ENCODE data around the gene TRIM17. TPM values are rescaled to one million over a fixed set of nuclear protein-coding genes. Genes with fewer than 3 reads are reported as not detected.

TRIM17 gene
- polyA plus RNA-seq, 3 donors, result not detected

GRCh38 chr1:228400237-228400651, 16.4 kb downstream of the TRIM17 start:
- Histone ChIP-seq H3K9ac (ENCODE audit: insufficient read depth, low read length, poor library complexity, severe bottlenecking) (no peak overlapping the region), H3K79me2 (ENCODE audit: insufficient read depth, low read length) (peaks cover 61% of the 10 kb centered on the region), H3K9me3 (replicated peaks in 1 of 2; ENCODE audit: control insufficient read depth in 1 of 2, insufficient read depth in 1 of 2, low read length in 2 of 2) (no peaks in the 10 kb centered on the region), H2AFZ (ENCODE audit: insufficient read depth, low read depth, low read length, poor library complexity, severe bottlenecking) (no peak overlapping the region), H3K27me3 (ENCODE audit: control insufficient read depth in 2 of 2, insufficient read depth in 2 of 2, low read length in 2 of 2) (no peaks in the 10 kb centered on the region), H3K4me2 (replicated peaks; ENCODE audit: extremely low read depth, low read length, poor library complexity, severe bottlenecking) (no peak overlapping the region), H3K36me3 (replicated peaks in 1 of 2; ENCODE audit: control insufficient read depth in 1 of 2, insufficient read depth in 2 of 2, low read length in 2 of 2) (peaks cover 64 to 82% of the 10 kb centered on the region in 2 donors), H3K27ac (ENCODE audit: low read depth in 1 of 2, low read length in 2 of 2) (no peak overlapping the region), H4K20me1 (ENCODE audit: insufficient read depth, low read length) (peaks cover 98% of the 10 kb centered on the region), H3K4me1 (ENCODE audit: control insufficient read depth in 1 of 2, insufficient read depth in 2 of 2, low read length in 2 of 2) (peaks cover 14 to 17% of the 10 kb centered on the region in 2 donors), H3K4me3 (replicated peaks in 1 of 3; ENCODE audit: low read depth in 2 of 3, low read length in 3 of 3) (no peak overlapping the region)
- DNase-seq, result no peak
- H3K27me3 Mint-ChIP-seq (ENCODE audit: low read depth in 3 of 3), result peaks cover 0 to 2% (median 2%) of the 10 kb centered on the region in 3 donors
- WGBS (ENCODE audit: insufficient coverage), result 96% methylated on average over 10 of the region's 11 CpGs
- peaks cover 72 to 89% of the 10 kb centered on the region in 2 donors for H3K36me3 Mint-ChIP-seq
- intact Hi-C loops (cut with micrococcal nuclease), result loop anchor here (10.0 kb wide), 2 partner anchors 185 to 265 kb away; no protein-coding TSS in a partner anchor
- peaks cover 0 to 2% (median 0%) of the 10 kb centered on the region in 7 donors for H3K9me3 Mint-ChIP-seq
- H3K4me3 Mint-ChIP-seq, result no peak overlapping the region
- H3K27ac Mint-ChIP-seq, result peak overlapping the region in 2 of 7 donors; percentile 4 to 19
- H3K4me1 Mint-ChIP-seq, result peaks cover 34% of the 10 kb centered on the region
- TF ChIP-seq, protein P1, sequence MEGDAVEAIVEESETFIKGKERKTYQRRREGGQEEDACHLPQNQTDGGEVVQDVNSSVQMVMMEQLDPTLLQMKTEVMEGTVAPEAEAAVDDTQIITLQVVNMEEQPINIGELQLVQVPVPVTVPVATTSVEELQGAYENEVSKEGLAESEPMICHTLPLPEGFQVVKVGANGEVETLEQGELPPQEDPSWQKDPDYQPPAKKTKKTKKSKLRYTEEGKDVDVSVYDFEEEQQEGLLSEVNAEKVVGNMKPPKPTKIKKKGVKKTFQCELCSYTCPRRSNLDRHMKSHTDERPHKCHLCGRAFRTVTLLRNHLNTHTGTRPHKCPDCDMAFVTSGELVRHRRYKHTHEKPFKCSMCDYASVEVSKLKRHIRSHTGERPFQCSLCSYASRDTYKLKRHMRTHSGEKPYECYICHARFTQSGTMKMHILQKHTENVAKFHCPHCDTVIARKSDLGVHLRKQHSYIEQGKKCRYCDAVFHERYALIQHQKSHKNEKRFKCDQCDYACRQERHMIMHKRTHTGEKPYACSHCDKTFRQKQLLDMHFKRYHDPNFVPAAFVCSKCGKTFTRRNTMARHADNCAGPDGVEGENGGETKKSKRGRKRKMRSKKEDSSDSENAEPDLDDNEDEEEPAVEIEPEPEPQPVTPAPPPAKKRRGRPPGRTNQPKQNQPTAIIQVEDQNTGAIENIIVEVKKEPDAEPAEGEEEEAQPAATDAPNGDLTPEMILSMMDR (IDR thresholded peaks at IDR 0.05), result no peak

GRCh38 chr1:228399531-228400236, 17.0 kb downstream of the TRIM17 start:
- Mint-ChIP-seq H3K36me3 (peaks cover 78 to 93% of the 10 kb centered on the region in 2 donors), H3K4me3 (no peak overlapping the region), H3K27me3 (ENCODE audit: low read depth in 3 of 3) (peaks cover 0 to 2% (median 2%) of the 10 kb centered on the region in 3 donors), H3K27ac (peak overlapping the region in 1 of 7 donors; percentile 19), H3K4me1 (peaks cover 29% of the 10 kb centered on the region), H3K9me3 (peaks cover 0 to 2% (median 0%) of the 10 kb centered on the region in 7 donors)
- H3K27me3 ChIP-seq (ENCODE audit: control insufficient read depth in 2 of 2, insufficient read depth in 2 of 2, low read length in 2 of 2), result no peaks in the 10 kb centered on the region
- no peak for DNase-seq
- no peak overlapping the region for H2AFZ ChIP-seq (ENCODE audit: insufficient read depth, low read depth, low read length, poor library complexity, severe bottlenecking)
- H3K9me3 ChIP-seq (replicated peaks in 1 of 2; ENCODE audit: control insufficient read depth in 1 of 2, insufficient read depth in 1 of 2, low read length in 2 of 2), result no peaks in the 10 kb centered on the region
- peaks cover 93% of the 10 kb centered on the region for H4K20me1 ChIP-seq (ENCODE audit: insufficient read depth, low read length)
- 98% methylated on average over 6 of the region's 14 CpGs for WGBS (ENCODE audit: insufficient coverage)
- no peak overlapping the region for H3K27ac ChIP-seq (ENCODE audit: low read depth in 1 of 2, low read length in 2 of 2)
- no peak overlapping the region for H3K4me3 ChIP-seq (replicated peaks in 1 of 3; ENCODE audit: low read depth in 2 of 3, low read length in 3 of 3)
- H3K4me1 ChIP-seq (ENCODE audit: control insufficient read depth in 1 of 2, insufficient read depth in 2 of 2, low read length in 2 of 2), result peaks cover 8 to 11% of the 10 kb centered on the region in 2 donors
- intact Hi-C loops (cut with micrococcal nuclease), result loop anchor here (10.0 kb wide), 2 partner anchors 185 to 265 kb away; no protein-coding TSS in a partner anchor
- peaks cover 70 to 88% of the 10 kb centered on the region in 2 donors for H3K36me3 ChIP-seq (replicated peaks in 1 of 2; ENCODE audit: control insufficient read depth in 1 of 2, insufficient read depth in 2 of 2, low read length in 2 of 2)
- TF ChIP-seq, protein P1 (IDR thresholded peaks at IDR 0.05), result no peak
- H3K79me2 ChIP-seq (ENCODE audit: insufficient read depth, low read length), result peaks cover 55% of the 10 kb centered on the region
- H3K4me2 ChIP-seq (replicated peaks; ENCODE audit: extremely low read depth, low read length, poor library complexity, severe bottlenecking), result no peak overlapping the region
- no peak overlapping the region for H3K9ac ChIP-seq (ENCODE audit: insufficient read depth, low read length, poor library complexity, severe bottlenecking)
